Ectodermal cell (in vitro differentiated cells): ENCODE measurements around the gene INAFM1.
A peak's percentile ranks its signal among the peaks of the same experiment; 100 is the strongest.
"Not testable (repeated sequence)": the region's sequence is repeated elsewhere in the genome, so short reads cannot be mapped to it uniquely, and the experiment has no call there.

Experiments used
- H3K27ac ChIP-seq: 2 replicates; pipeline ENCODE4 v1.7.0; 2013; ENCODE audit warnings: mild to moderate bottlenecking, low read depth, low read length; ENCODE audit not compliant: insufficient read depth, poor library complexity, severe bottlenecking
- H3K27me3 ChIP-seq: 2 replicates; pipeline ENCODE4 v1.7.0; 2013; ENCODE audit warnings: mild to moderate bottlenecking, low read length; ENCODE audit not compliant: insufficient read depth, control insufficient read depth, poor library complexity, severe bottlenecking
- H3K36me3 ChIP-seq: one replicate; pipeline ENCODE4 v1.7.0; 2013; ENCODE audit warnings: low read length; ENCODE audit not compliant: control insufficient read depth, insufficient read depth
- H3K4me1 ChIP-seq: one replicate; pipeline ENCODE4 v1.7.0; 2013; ENCODE audit warnings: low read length; ENCODE audit not compliant: control insufficient read depth, insufficient read depth
- H3K4me3 ChIP-seq: 2 replicates; pipeline ENCODE4 v1.7.0; 2013; ENCODE audit warnings: low read depth, low read length, control low read depth; ENCODE audit not compliant: insufficient read depth
- H3K9me3 ChIP-seq: 2 replicates; pipeline ENCODE4 v1.7.0; 2013; ENCODE audit warnings: mild to moderate bottlenecking, low read length, moderate library complexity; ENCODE audit not compliant: control insufficient read depth
- WGBS, 2 experiments: methylation state at CpG; one replicate each; pipeline ENCODE4 v1.1.7; 2013; ENCODE audit warnings: missing lambda C conversion rate in 2 of 2; 5-methylcytosine and 5-hydroxymethylcytosine counted together

The INAFM1 gene

DNA sequence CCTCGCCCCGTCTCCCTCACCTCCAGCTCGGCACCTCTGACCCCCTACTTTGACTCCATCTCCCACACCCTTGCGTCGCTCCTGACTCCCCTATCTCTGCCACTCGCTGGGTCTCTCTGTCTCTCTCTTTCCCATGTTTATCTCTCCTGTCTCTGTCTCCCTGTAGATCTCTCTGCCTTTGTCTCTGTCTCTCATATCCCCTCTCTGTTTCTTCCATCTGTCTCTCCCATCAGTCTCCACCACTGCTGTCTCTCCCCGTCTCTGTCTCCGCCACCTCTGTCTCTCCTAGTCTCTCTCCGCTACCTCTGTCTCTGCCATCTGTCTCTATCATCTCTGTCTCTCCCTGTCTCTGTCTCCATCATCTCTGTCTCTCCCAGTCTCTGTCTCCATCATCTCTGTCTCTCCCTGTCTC, 31.3 kb upstream of the INAFM1 start:
- Histone ChIP-seq H3K4me3 (peak overlapping the region; percentile 34), H3K4me1 (peaks cover 6% of the 10 kb centered on the region), H3K36me3 (no peaks in the 10 kb centered on the region), H3K9me3 (no peaks in the 10 kb centered on the region), H3K27me3 (peaks cover 54% of the 10 kb centered on the region), H3K27ac (no peak overlapping the region)
- WGBS, 2 experiments, result 20 to 22% methylated on average over 9 of the region's 9 CpGs

DNA sequence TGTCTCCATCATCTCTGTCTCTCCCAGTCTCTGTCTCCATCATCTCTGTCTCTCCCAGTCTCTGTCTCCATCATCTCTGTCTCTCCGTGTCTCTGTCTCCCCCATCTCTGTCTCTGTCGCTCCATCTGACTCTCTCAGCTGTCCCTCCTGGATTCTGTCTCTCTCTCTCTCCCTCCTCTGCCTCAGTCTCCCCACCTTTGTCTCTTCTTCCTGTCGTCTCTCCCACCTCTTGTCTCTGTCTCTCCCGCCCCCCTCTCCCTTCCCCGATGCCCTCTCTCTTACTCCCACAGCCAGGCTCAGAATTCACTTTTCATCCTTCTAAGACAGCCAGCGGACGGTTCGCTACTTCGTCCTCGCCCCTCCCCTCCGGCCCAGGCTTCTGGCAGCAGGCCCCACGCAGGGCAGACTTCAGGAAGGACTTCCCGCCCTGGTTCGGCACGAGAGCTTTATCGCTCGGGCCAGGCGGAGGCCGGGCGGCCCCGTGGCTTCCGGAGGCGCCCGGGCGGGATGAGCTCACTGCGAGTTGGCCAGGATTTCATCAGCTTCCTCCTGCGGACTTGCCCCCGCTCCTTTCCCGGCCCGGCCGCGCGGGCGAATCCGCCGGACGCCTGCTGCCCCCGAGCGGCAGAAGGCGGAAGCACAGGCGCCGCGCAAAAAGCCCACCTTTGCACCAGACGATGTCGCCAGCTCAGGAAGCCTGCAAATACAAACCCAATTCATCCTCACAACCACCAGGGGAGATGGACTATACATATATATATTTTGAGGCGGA, 30.7 kb upstream of the INAFM1 start:
- Histone ChIP-seq H3K27me3 (peaks cover 48% of the 10 kb centered on the region), H3K36me3 (no peaks in the 10 kb centered on the region), H3K27ac (peak overlapping the region; percentile 90), H3K4me1 (peaks cover 6% of the 10 kb centered on the region), H3K9me3 (no peaks in the 10 kb centered on the region), H3K4me3 (peak overlapping the region; percentile 34)
- 1 to 2% methylated on average over 46 of the region's 46 CpGs for WGBS, 2 experiments

- WGBS, 2 experiments, result 49% methylated on average over 23 of the region's 25 CpGs
- no peak overlapping the region for H3K4me3 ChIP-seq
- no peaks in the 10 kb centered on the region for H3K4me1 ChIP-seq
- H3K27me3 ChIP-seq, result peaks cover 13% of the 10 kb centered on the region
- H3K27ac ChIP-seq, result no peak overlapping the region
- no peaks in the 10 kb centered on the region for H3K9me3 ChIP-seq
- no peaks in the 10 kb centered on the region for H3K36me3 ChIP-seq
Measured at GRCh38 chr19:47247308-47247990, 27.2 kb upstream of the INAFM1 start.

GRCh38 chr19:47253016-47253415, 21.7 kb upstream of the INAFM1 start:
- not testable (repeated sequence) for H3K4me1 ChIP-seq, H3K9me3 ChIP-seq, H3K27me3 ChIP-seq, H3K27ac ChIP-seq, H3K4me3 ChIP-seq, H3K36me3 ChIP-seq
- WGBS, 2 experiments, result 83 to 91% methylated on average over 8 of the region's 8 CpGs

- H3K4me3 ChIP-seq, result no peak overlapping the region
- H3K9me3 ChIP-seq, result no peaks in the 10 kb centered on the region
- H3K4me1 ChIP-seq, result peaks cover 8% of the 10 kb centered on the region
- H3K36me3 ChIP-seq, result no peaks in the 10 kb centered on the region
- WGBS, 2 experiments, result 90% methylated on average over 3 of the region's 3 CpGs
- no peak overlapping the region for H3K27ac ChIP-seq
- H3K27me3 ChIP-seq, result no peaks in the 10 kb centered on the region
Measured at GRCh38 chr19:47253467-47253881, 21.2 kb upstream of the INAFM1 start.

DNA sequence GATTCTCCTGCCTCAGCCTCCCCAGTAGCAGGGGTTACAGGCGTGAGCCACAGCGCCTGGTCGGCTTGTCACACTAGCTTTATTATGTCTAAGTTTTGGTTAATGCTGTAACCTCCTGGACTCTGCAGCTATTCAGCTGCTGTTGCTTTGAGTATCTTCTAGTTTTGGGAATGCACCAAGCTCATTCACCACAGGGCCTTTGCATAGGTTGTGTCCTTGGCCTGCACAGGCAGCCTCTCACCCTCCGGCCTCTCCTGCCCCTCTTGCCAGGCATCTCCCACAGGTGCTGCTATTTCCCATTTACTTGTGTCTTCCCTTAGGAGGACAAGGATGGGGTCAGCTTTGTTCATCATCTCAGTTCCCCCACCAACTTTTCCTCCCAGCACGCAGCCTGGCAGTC, 20.7 kb upstream of the INAFM1 start:
- Histone ChIP-seq H3K4me1 (peaks cover 8% of the 10 kb centered on the region), H3K9me3 (no peaks in the 10 kb centered on the region), H3K4me3 (no peak overlapping the region), H3K27me3 (no peaks in the 10 kb centered on the region), H3K36me3 (no peaks in the 10 kb centered on the region), H3K27ac (no peak overlapping the region)
- 90 to 95% methylated on average over 4 of the region's 5 CpGs for WGBS, 2 experiments

DNA sequence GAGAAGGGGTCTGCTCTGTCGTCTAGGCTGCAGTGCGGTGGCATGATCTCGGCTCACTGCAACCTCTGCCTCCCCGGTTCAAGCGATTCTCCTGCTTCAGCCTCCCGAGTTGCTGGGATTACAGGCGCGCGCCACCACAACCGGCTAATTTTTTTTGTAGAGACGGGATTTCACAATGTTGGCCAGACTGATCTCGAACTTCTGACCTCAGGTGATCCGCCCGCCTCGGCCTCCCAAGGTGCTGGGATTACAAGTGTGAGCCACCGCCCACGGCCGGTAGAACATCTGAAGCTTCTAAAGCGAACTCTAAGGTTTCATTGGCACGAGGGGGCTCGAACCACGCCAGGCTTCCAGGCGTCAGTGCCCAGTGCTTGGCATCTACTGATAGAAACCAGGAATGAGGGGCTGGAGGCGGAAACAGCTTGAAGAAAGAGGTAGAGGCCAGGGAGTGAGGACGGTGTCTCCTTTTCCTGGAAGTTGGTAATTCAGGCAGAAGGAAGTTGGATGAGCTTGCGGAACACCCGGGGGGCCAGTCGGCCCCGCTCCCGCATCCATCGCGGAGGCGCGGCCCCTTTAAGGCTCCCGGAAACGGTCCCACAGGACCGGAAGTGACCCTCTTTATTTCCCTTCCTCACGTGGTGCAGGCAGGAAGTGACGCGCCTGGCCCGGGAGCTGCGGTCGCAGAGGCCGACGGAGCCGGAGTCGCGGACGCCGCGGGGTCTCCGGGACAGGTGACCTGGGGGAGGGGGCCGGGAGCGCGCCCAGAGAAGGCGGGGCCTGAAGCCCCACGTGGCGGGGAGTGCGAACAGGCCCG, 18.6 kb upstream of the INAFM1 start, which contains the start of gene CCDC9:
TSS of gene CCDC9 (plus strand) at position 647 of the 814 bp plus-strand sequence. CDS start 1,876 bp downstream, outside the sequence.
- 29% methylated on average over 60 of the region's 60 CpGs for WGBS, 2 experiments
- no peaks in the 10 kb centered on the region for H3K27me3 ChIP-seq
- H3K4me1 ChIP-seq, result peaks cover 8% of the 10 kb centered on the region
- peaks cover 19% of the 10 kb centered on the region for H3K36me3 ChIP-seq
- no peaks in the 10 kb centered on the region for H3K9me3 ChIP-seq
- peak within 1 kb of the TSS; percentile 79 for H3K27ac ChIP-seq
- peak within 1 kb of the TSS; percentile 63 for H3K4me3 ChIP-seq

DNA sequence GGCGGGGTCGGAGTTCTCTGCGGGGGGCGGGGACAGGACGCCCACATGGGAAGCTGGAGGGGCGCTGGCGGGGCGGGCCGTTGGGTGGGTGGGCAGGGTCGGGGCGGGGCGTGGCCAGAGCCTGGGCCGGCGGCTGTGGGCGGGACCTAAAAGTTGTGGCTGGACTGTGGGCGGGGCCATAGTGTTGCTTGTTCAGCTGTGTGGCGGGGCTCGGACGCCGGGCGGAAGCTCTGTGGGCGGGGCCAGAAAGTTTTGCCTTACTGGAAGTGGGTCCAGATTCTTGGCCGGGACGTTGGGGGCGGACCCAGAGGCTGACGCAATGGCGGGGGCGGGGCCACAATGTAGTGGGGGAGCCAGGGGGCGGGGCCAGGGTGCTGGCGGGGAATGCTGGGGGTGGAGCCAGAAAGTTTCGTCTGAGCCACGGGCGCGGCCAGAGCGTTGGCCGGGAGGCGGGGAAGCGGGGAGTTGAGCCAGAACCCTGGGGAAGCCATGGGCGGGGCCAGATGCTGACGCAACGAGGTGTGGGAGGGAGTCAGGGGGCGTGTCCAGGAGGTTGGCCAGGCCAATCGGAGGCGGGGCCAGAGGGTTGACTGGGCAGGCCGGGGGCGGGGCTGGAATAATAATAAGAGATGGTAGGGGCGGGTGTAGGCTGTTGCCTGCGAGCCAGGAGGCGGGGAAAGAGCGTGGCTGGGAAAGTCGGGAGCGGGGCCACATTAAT, 17.8 kb upstream of the INAFM1 start:
- H3K9me3 ChIP-seq, result no peaks in the 10 kb centered on the region
- H3K4me1 ChIP-seq, result peaks cover 8% of the 10 kb centered on the region
- H3K27ac ChIP-seq, result peak overlapping the region; percentile 79
- peaks cover 23% of the 10 kb centered on the region for H3K36me3 ChIP-seq
- no peaks in the 10 kb centered on the region for H3K27me3 ChIP-seq
- H3K4me3 ChIP-seq, result peak overlapping the region; percentile 63
- WGBS, 2 experiments, result 0 to 1% methylated on average over 52 of the region's 52 CpGs

- Histone ChIP-seq H3K4me3 (peak overlapping the region; percentile 45), H3K4me1 (peaks cover 8% of the 10 kb centered on the region), H3K27ac (peak overlapping the region; percentile 59), H3K9me3 (no peaks in the 10 kb centered on the region), H3K36me3 (peaks cover 27% of the 10 kb centered on the region), H3K27me3 (no peaks in the 10 kb centered on the region)
- WGBS, 2 experiments, result 7 to 8% methylated on average over 29 of the region's 29 CpGs
Measured at GRCh38 chr19:47257411-47258169, 17.1 kb upstream of the INAFM1 start.
